Esophagus muscularis mucosa (tissue), 4 donors: Measurements from ENCODE around the gene DDIT3. TPM values are rescaled to one million over a fixed set of nuclear protein-coding genes. Genes with fewer than 3 reads are reported as not detected.

ENCODE experiments used
- DNase-seq: peaks from one replicate; pipeline ENCODE4 v3.0.0-alpha.2; 2017; ENCODE audit errors: extremely low spot score
- H3K27ac ChIP-seq, 4 donors: fragments of 200-600 bp; sonication (generic); replicated peaks in 1 of 4; 1 replicate in 3 of 4; 2 replicates in 1 of 4; pipeline ENCODE4 v1.5.1; 2016 to 2019; ENCODE audit warnings: mild to moderate bottlenecking in 1 of 4
- H3K27me3 ChIP-seq, 4 donors: fragments of 200-600 bp; sonication (generic); one replicate each; pipeline versions ENCODE4 v1.5.1 to v1.6.0; 2016 to 2019
- H3K36me3 ChIP-seq, 4 donors: fragments of 200-600 bp; sonication (generic); one replicate each; pipeline ENCODE4 v1.5.1; 2016 to 2019
- H3K4me1 ChIP-seq, 4 donors: fragments of 200-600 bp; sonication (generic); one replicate each; pipeline ENCODE4 v1.5.1; 2016 to 2019
- H3K4me3 ChIP-seq, 4 donors: fragments of 200-600 bp; sonication (generic); 1 replicate in 2 of 4; 2 replicates in 2 of 4; pipeline ENCODE4 v1.5.1; 2016 to 2019; ENCODE audit warnings: mild to moderate bottlenecking in 4 of 4, moderate library complexity in 1 of 4
- H3K9me3 ChIP-seq, 4 donors: fragments of 200-600 bp; sonication (generic); 1 replicate in 3 of 4; 2 replicates in 1 of 4; pipeline ENCODE4 v1.5.1; 2016 to 2019
- EP300 ChIP-seq: sonication (generic); formaldehyde crosslinking; IDR thresholded peaks from one replicate; pipeline ENCODE4 v1.6.1; 2017; ENCODE audit warnings: antibody characterized with exemption
- POLR2A ChIP-seq: fragments of 450-650 bp; IDR thresholded peaks from one replicate; pipeline ENCODE4 v1.6.1; 2017; ENCODE audit warnings: antibody characterized with exemption, moderate library complexity, mild to moderate bottlenecking, low read depth
- POLR2AphosphoS5 ChIP-seq, 2 donors: sonication (generic); formaldehyde crosslinking; IDR thresholded peaks; one replicate each; pipeline ENCODE4 v1.6.1; 2017; ENCODE audit warnings: antibody characterized with exemption in 2 of 2
- WGBS: methylation state at CpG from one replicate; pipeline ENCODE4 v1.1.5; 2018; 5-methylcytosine and 5-hydroxymethylcytosine counted together
- intact Hi-C: fragments of 100-400 bp; cut with DNase I; formaldehyde crosslinking; loops from one replicate; pipeline ENCODE4 v1.15.1; 2023
- total RNA-seq, 4 donors: library from RNA; depleted of rRNA; stranded (reverse); fragments of >200 nt; gene quantifications; one replicate each; pipeline versions ENCODE4 v1.1.0 to v1.2.1, GENCODE V29; 2016
- TF ChIP-seq, protein P1 (sequence below), 3 experiments: fragments of 200-600 bp in 2 of 3; fragments of 450-650 bp in 1 of 3; sonication (generic) in 2 of 3; IDR thresholded peaks; one replicate each; pipeline ENCODE4 v1.5.1; 2017 to 2019; ENCODE audit warnings: antibody characterized with exemption in 3 of 3, mild to moderate bottlenecking in 2 of 3, moderate library complexity in 1 of 3

The DDIT3 gene
- total RNA-seq, 4 donors from 2014 or later: 14.4 to 43.9 (median 24.4) TPM

GRCh38 chr12:57491393-57492280 lies 28.7 kb downstream of the DDIT3 start:
- no peak overlapping the region for H3K27ac ChIP-seq
- no peaks in the 10 kb centered on the region for H3K27me3 ChIP-seq
- TF ChIP-seq POLR2A (no peak), EP300 (no peak), POLR2AphosphoS5 (IDR thresholded peaks at IDR 0.05) (no peak)
- TF ChIP-seq, protein P1, sequence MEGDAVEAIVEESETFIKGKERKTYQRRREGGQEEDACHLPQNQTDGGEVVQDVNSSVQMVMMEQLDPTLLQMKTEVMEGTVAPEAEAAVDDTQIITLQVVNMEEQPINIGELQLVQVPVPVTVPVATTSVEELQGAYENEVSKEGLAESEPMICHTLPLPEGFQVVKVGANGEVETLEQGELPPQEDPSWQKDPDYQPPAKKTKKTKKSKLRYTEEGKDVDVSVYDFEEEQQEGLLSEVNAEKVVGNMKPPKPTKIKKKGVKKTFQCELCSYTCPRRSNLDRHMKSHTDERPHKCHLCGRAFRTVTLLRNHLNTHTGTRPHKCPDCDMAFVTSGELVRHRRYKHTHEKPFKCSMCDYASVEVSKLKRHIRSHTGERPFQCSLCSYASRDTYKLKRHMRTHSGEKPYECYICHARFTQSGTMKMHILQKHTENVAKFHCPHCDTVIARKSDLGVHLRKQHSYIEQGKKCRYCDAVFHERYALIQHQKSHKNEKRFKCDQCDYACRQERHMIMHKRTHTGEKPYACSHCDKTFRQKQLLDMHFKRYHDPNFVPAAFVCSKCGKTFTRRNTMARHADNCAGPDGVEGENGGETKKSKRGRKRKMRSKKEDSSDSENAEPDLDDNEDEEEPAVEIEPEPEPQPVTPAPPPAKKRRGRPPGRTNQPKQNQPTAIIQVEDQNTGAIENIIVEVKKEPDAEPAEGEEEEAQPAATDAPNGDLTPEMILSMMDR (IDR thresholded peaks at IDR 0.05): no peak
- no peak overlapping the region for H3K4me3 ChIP-seq
- no peaks in the 10 kb centered on the region for H3K9me3 ChIP-seq
- DNase-seq: no peak
- peaks cover 15 to 20% (median 17%) of the 10 kb centered on the region in 4 donors for H3K4me1 ChIP-seq
- H3K36me3 ChIP-seq: peaks cover 29 to 63% (median 58%) of the 10 kb centered on the region in 4 donors
- intact Hi-C loops: no loop called here
- 92% methylated on average over 15 of the region's 15 CpGs for WGBS

- Histone ChIP-seq H3K36me3 (peaks cover 29 to 47% (median 45%) of the 10 kb centered on the region in 4 donors), H3K4me3 (no peak overlapping the region), H3K27ac (no peak overlapping the region), H3K27me3 (no peaks in the 10 kb centered on the region), H3K4me1 (peaks cover 15 to 20% (median 17%) of the 10 kb centered on the region in 4 donors), H3K9me3 (no peaks in the 10 kb centered on the region)
- TF ChIP-seq EP300: no peak
- no peak for TF ChIP-seq POLR2A
- TF ChIP-seq, protein P1 (IDR thresholded peaks at IDR 0.05): no peak
- no peak for TF ChIP-seq POLR2AphosphoS5 (IDR thresholded peaks at IDR 0.05)
- WGBS: 100% methylated on average over 4 of the region's 4 CpGs
- DNase-seq: no peak
- intact Hi-C loops: no loop called here
Measured at GRCh38 chr12:57490126-57490525, 30.2 kb downstream of the DDIT3 start.

GRCh38 chr12:57489157-57489641 lies 31.1 kb downstream of the DDIT3 start:
- Histone ChIP-seq H3K27ac (peak overlapping the region in 2 of 4 donors; percentile 79 to 86), H3K27me3 (no peaks in the 10 kb centered on the region), H3K4me1 (peaks cover 15 to 20% (median 17%) of the 10 kb centered on the region in 4 donors), H3K36me3 (peaks cover 28 to 45% (median 41%) of the 10 kb centered on the region in 4 donors), H3K9me3 (no peaks in the 10 kb centered on the region), H3K4me3 (peak overlapping the region; percentile 71 to 96 (median 92))
- intact Hi-C loops: no loop called here
- 83% methylated on average over 3 of the region's 5 CpGs for WGBS
- TF ChIP-seq POLR2A (no peak), POLR2AphosphoS5 (IDR thresholded peaks at IDR 0.05) (no peak), EP300 (no peak)
- TF ChIP-seq, protein P1 (IDR thresholded peaks at IDR 0.05): no peak
- no peak for DNase-seq

- H3K4me3 ChIP-seq: peak overlapping the region; percentile 71 to 96 (median 92)
- peaks cover 25 to 41% (median 39%) of the 10 kb centered on the region in 4 donors for H3K36me3 ChIP-seq
- peaks cover 15 to 20% (median 17%) of the 10 kb centered on the region in 4 donors for H3K4me1 ChIP-seq
- H3K9me3 ChIP-seq: no peaks in the 10 kb centered on the region
- intact Hi-C loops: no loop called here
- WGBS: 24% methylated on average over 11 of the region's 11 CpGs
- no peak for TF ChIP-seq POLR2AphosphoS5 (IDR thresholded peaks at IDR 0.05)
- TF ChIP-seq, protein P1 (IDR thresholded peaks at IDR 0.05): no peak
- no peak for TF ChIP-seq EP300
- no peak for TF ChIP-seq POLR2A
- H3K27ac ChIP-seq: peak overlapping the region; percentile 79 to 88 (median 86)
- no peak for DNase-seq
- H3K27me3 ChIP-seq: peaks cover 0 to 2% (median 0%) of the 10 kb centered on the region in 4 donors
Measured at GRCh38 chr12:57488402-57489156, 31.7 kb downstream of the DDIT3 start.
